Lung microvascular endothelial cell (primary cell): ENCODE results near the gene RYR2. TPM values are rescaled to one million over a fixed set of nuclear protein-coding genes. Genes with fewer than 3 reads are reported as not detected.
"Not testable (repeated sequence)": the region's sequence is repeated elsewhere in the genome, so short reads cannot be mapped to it uniquely, and the experiment has no call there.

Experiments
- DNase-seq, 2 donors: peaks; one replicate each; pipeline versions ENCODE4 v3.0.0 to v3.0.0-alpha.2; 2010; ENCODE audit warnings: low read depth in 2 of 2
- total RNA-seq: library from RNA; depleted of rRNA; stranded (reverse); fragments of >200 nt; gene quantifications from 2 replicates; pipeline ENCODE4 v1.2.1, GENCODE V29; 2014

The RYR2 gene
- total RNA-seq, 1 donor from 2014 or later: under 0.01 TPM

GRCh38 chr1:237249120-237249519, 207.1 kb downstream of the RYR2 start:
- no peak for DNase-seq

- no peak for DNase-seq
These were observed 208.1 kb downstream of the RYR2 start for GRCh38 chr1:237250055-237250454.

- no peak for DNase-seq
These were observed 213.1 kb downstream of the RYR2 start for GRCh38 chr1:237255071-237255470.

GRCh38 chr1:237258871-237259270, 216.9 kb downstream of the RYR2 start:
- no peak for DNase-seq

GRCh38 chr1:237261198-237261597, 219.2 kb downstream of the RYR2 start:
- no peak for DNase-seq

- no peak for DNase-seq
These were observed 225.8 kb downstream of the RYR2 start for GRCh38 chr1:237267743-237268142.

GRCh38 chr1:237269938-237270337, 228.0 kb downstream of the RYR2 start:
- DNase-seq: no peak

GRCh38 chr1:237270353-237270752, 228.4 kb downstream of the RYR2 start:
- DNase-seq: no peak

GRCh38 chr1:237277994-237278393, 236.0 kb downstream of the RYR2 start:
- DNase-seq: not testable (repeated sequence)

GRCh38 chr1:237279629-237280028, 237.6 kb downstream of the RYR2 start:
- no peak for DNase-seq

GRCh38 chr1:237281481-237281880, 239.5 kb downstream of the RYR2 start:
- no peak for DNase-seq

GRCh38 chr1:237282208-237282783, 240.3 kb downstream of the RYR2 start:
- no peak for DNase-seq

- no peak for DNase-seq
These were observed 246.0 kb downstream of the RYR2 start for GRCh38 chr1:237287876-237288521.

- no peak for DNase-seq
These were observed 251.8 kb downstream of the RYR2 start for GRCh38 chr1:237293804-237294203.

- DNase-seq: no peak
These were observed 254.9 kb downstream of the RYR2 start for GRCh38 chr1:237296861-237297260.

GRCh38 chr1:237300642-237301041, 258.7 kb downstream of the RYR2 start:
- DNase-seq: no peak

GRCh38 chr1:237303929-237304328, 261.9 kb downstream of the RYR2 start:
- DNase-seq: no peak

GRCh38 chr1:237306726-237307125, 264.7 kb downstream of the RYR2 start:
- no peak for DNase-seq

GRCh38 chr1:237309595-237310118, 267.7 kb downstream of the RYR2 start:
- DNase-seq: no peak

GRCh38 chr1:237316352-237316751, 274.4 kb downstream of the RYR2 start:
- no peak for DNase-seq

- no peak for DNase-seq
These were observed 276.8 kb downstream of the RYR2 start for GRCh38 chr1:237318748-237319147.

GRCh38 chr1:237320890-237321289, 278.9 kb downstream of the RYR2 start:
- no peak for DNase-seq

GRCh38 chr1:237324226-237324625, 282.2 kb downstream of the RYR2 start:
- no peak for DNase-seq
